Fibroblast of skin of back (primary cell): Measurements from ENCODE around the gene RECQL. TPM values are rescaled to one million over a fixed set of nuclear protein-coding genes. Genes with fewer than 3 reads are reported as not detected.
A peak's percentile ranks its signal among the peaks of the same experiment; 100 is the strongest.

Source experiments
- DNase-seq: peaks from one replicate; pipeline ENCODE4 v3.0.0-alpha.2; 2013
- polyA plus RNA-seq, 2 experiments: library from polyadenylated mRNA; unstranded; fragments of 120-200 nt; gene quantifications; one replicate each; pipeline ENCODE4 v1.2.1, GENCODE V29; 2013; ENCODE audit not compliant: insufficient read length in 2 of 2

RECQL gene, protein sequence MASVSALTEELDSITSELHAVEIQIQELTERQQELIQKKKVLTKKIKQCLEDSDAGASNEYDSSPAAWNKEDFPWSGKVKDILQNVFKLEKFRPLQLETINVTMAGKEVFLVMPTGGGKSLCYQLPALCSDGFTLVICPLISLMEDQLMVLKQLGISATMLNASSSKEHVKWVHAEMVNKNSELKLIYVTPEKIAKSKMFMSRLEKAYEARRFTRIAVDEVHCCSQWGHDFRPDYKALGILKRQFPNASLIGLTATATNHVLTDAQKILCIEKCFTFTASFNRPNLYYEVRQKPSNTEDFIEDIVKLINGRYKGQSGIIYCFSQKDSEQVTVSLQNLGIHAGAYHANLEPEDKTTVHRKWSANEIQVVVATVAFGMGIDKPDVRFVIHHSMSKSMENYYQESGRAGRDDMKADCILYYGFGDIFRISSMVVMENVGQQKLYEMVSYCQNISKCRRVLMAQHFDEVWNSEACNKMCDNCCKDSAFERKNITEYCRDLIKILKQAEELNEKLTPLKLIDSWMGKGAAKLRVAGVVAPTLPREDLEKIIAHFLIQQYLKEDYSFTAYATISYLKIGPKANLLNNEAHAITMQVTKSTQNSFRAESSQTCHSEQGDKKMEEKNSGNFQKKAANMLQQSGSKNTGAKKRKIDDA
- 36.6 TPM for polyA plus RNA-seq (2013, experiment 1 of 2; ENCODE audit: insufficient read length)
- 29.9 TPM for polyA plus RNA-seq (2013, experiment 2 of 2; ENCODE audit: insufficient read length)

DNA sequence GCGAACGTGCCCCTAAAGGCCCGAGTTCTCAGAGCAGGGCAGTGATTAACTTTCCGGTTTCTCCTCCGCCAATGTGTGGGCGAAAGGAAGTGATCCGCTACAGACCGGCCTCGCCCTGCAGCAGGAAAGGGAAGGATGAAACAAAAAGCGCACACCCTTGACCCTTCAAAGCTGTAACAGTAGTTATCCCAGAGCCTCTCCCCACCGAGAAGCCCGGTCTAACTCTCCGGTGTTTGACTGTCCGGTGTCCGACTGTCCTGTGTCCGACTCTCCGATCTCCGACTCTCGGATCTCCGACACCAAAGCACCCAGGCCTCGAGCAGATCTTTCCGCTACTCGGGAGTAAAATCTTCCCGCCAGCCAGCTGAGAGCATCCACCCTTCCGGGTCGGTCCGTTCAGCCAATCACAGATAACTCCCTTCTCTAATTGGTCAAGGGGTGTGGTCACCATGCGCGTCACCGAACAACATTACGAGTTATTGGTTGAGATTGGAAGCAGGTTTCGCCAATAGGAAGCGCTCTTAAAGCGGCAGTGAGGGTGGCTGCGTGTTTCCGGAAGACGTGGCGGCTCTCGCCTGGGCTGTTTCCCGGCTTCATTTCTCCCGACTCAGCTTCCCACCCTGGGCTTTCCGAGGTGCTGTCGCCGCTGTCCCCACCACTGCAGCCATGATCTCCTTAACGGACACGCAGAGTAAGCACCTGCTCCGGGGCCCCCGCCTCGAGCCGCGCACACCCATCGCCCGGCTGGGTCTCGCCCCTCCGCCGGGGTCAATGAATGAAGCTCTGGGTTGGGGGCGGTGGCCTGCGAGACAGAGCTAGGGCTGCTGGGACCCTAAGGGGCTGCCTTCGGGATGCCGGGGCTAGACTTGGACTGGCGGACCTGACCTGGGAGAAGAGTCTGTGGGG lies at the start of gene RECQL, which contains the start of gene GOLT1B:
Gene RECQL (minus strand): TSS at position 378 of the 906 bp plus-strand sequence. CDS start 2,065 bp downstream, outside the sequence.
Gene GOLT1B (plus strand): TSS at position 532 of the 906 bp plus-strand sequence. CDS start 135 bp downstream, at position 667.
- DNase-seq, result peak; percentile 99

DNA sequence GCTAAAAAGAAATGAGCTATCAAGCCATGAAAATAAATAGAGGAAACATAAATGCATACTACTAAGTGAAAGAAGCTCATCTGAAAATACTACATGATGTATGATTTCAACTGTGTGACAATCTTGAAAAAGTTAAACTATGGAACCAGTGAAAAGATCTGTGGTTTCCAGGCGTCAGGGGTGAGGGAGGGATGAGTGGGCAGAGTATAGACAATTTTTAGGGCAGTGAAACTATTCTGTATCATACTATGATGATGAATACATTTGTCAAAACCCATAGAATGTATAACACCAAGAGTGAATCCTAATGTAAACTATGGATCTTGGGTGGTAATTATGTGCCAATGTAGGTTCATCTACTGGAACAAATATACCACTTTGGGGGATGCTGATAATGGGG lies 46.0 kb upstream of the RECQL start:
- DNase-seq, result no peak

DNA sequence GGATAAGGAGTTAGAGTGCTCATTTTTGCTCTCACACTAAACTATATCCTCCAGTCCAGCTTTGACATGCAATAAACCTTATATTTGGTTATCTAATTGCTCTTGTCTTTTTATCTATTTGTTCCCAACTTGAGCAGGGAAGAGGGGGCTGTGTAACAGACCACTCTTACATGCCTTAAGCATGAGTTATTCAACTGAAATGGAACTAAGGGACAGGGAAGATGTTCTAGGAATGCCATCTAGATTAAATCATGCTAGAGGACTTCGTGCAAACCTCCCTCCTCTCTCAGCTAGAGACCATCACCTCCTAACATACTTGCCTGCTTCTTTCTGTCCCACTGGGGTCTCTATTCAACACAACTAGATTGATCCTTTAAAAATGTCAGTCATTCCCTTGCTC lies 45.3 kb upstream of the RECQL start:
- DNase-seq, result peak; percentile 72

DNA sequence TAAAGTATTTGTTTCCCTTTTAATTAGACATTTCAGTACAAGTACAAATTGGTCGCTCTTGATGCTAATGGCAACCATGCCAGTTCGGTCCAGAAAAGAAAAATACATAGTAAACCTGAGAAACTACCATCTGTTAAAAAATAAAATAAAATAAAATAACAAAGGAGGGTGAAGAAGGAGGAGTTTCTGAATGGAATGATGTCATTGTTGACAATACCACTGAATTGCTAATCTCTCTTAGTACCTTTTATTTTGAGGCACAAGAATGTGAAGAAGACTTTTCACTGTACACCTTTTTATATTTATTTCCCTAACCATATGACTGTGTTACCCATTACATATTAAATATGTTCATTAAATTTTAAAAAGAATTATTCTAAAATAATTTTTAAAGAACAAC lies 44.1 kb upstream of the RECQL start:
- DNase-seq, result no peak

DNA sequence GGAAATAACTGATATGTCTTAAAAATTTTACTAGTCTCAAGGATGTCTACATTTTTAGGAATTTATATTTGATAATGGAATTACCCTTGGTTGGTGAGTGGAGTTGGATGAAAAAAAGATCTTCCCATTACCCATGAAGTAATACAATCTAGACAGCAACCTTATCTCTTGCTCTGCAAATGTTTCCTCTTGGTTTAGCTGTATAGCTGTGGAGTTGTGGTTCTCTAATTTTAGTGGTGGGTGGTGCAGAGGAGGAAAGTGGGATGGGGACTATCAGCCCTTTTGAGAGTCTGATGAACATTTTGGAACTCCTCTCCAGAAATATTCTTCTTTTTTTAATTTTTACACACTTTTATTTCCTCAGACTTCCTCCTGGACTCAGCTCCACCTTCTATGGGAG lies 41.7 kb upstream of the RECQL start:
- no peak for DNase-seq

DNA sequence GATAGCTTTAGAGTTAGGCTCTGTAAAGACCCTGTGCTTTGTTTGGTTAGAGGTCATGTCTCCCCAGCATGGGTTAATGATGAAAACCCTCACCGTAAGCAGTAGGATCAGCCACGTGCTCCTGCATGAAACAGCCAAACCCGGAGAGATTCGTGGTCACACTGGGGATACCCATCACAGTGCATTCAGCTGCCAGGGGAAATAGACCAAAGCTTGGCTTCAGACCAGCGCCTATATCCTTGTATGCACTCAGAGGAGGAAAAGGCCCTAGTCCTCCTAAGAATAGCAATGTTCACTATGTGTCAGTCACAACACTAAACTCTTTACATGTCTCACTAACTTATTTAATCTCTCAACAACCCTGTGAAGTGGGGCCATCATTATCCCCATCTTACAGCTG lies 41.0 kb upstream of the RECQL start:
- DNase-seq, result no peak

GRCh38 chr12:21541773-21542172 lies 40.3 kb upstream of the RECQL start:
- no peak for DNase-seq

- no peak for DNase-seq
Measured at GRCh38 chr12:21539797-21540196, 38.4 kb upstream of the RECQL start.

DNA sequence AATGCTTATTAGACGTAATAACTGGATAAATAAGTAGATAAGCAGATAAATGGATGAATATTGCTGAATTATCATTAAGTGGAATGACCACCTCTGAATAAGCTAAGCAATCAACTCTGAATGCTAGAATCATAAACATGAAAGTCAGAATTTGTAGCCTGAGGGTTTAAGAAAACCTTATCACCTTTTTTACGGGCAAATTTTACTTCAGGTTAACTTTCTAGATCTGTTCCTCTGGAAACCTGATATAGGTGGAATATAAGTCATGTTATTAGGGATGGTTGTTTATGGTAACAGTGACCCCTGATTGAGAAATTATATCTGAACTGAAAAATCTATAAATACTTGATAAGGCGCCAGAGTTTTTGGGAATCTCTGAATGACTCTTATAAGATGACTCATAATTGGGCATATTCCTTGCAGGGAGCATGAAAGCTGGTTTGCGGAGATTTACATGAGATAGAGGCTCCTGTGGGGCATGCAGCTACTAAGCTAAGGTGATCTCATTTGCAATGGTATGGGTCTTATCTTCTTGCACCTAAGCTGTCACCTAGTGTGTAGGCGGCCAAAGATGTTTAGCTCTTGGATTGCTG lies 36.7 kb upstream of the RECQL start:
- DNase-seq, result no peak

GRCh38 chr12:21529456-21529855 lies 28.0 kb upstream of the RECQL start:
- no peak for DNase-seq

DNA sequence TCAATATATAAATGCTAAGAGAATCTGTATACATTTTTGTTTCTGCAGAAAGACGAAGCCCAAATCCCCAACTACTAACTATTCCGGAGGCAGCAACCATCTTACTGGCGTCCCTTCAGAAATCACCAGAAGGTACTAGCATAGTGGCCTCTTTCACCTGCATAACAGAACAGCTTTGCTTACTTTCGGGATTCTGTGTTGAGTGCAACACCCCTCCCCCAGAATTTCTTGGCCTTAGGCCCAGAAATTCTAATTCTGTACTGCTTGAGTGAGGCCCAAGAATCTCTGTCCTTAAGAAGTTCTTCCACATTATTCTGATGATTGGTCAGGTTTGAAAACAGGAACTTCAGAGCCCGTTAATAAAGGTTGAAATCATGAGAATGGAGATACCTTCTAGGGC lies 27.5 kb upstream of the RECQL start:
- DNase-seq, result no peak

- peak; percentile 60 for DNase-seq
Measured at GRCh38 chr12:21527451-21528180, 26.2 kb upstream of the RECQL start.

DNA sequence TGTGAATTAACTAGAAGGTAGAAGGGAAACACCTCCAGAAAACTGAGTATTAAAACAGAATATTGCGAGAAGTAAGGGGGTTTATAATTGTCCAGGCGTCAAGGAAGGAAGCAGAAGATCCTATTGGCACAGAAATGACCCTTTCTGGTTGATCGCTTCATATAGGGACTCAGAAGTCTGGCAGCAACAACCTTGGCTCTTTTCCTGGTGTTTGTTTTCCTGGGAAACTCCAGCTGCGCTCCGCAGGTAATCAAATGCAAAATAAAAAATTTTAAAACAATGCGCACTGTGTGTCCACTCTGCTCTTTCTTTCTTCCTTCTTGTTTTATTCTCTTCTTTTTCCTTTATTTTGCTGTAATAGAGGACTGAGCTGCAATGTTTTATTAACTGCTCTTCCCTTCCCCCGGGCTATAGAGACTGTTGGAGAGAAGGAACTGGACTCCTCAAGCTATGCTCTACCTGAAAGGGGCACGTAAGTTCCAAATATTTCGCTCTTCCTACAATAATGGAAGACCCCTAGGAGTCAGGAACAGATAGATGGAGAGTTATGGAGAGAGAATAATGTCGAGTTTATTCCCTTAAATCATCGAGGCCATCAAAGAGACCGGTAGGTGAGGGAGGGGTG lies 25.4 kb upstream of the RECQL start:
- no peak for DNase-seq

GRCh38 chr12:21526053-21526452 lies 24.6 kb upstream of the RECQL start, which contains the start of gene SPX:
TSS of gene SPX (plus strand) at chr12:21526296. CDS start at chr12:21526473, 177 bp downstream.
- peak; percentile 28 for DNase-seq

GRCh38 chr12:21523148-21523547 lies 21.7 kb upstream of the RECQL start:
- DNase-seq, result no peak

- no peak for DNase-seq
Measured at GRCh38 chr12:21521541-21521940, 20.1 kb upstream of the RECQL start.

DNA sequence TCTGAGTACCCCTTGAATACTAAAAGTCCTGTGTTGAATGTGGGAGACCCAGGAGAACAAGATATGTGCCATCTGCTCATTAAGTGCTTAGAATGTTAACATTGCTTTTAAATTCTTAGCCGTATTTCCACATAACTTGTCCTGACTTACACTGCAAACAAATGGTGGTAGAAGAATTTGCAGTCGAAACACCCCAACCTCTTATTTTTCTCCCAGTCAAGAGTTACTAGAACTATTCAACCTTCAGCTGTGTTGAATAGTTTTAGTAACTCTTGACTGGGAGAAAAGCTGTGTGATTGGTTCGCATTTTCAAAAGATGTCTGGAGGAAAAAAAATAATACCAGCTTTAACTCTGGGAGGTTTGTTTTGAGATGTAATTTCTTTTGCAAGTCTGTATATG lies 17.0 kb upstream of the RECQL start:
- DNase-seq, result no peak

DNA sequence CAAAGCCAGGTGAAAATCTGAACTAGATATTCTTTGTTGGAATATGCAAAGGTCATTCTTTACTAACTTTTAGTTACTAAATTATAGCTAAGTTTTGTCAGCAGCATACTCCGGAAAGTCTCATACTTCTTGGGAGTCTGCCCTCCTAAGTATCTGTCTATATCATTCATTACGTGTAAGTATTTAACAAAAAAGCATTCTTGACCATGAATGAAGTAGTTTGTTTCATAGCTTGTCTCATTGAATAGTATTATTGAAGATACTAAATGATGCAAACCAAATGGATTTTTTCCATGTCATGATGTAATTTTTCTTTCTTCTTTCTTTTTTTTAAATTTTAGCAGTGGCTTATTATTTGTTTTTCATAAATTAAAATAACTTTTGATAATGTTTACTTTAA lies 14.8 kb upstream of the RECQL start:
- no peak for DNase-seq

- DNase-seq, result no peak
Measured at GRCh38 chr12:21509768-21510167, 8.3 kb upstream of the RECQL start.

- DNase-seq, result no peak
Measured at GRCh38 chr12:21507849-21508248, 6.4 kb upstream of the RECQL start.

DNA sequence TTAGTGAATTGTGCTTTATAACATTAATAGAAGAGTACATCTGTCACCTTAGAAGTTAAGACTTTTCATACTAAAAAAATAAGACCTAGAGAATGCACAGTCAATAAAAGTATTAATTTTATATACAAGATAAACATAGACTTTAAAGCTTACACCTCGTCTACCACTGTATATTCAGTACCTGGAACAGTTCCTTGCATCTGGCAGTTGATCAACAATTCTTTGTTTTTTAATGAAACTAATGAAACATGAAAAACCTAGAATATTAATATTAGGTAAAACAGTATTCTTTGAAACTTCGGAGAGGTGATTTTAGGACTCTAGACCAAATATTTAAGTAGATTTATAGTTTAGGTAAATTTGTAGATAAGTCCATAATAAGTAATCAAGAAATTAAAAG lies 4.5 kb upstream of the RECQL start:
- DNase-seq, result no peak
